Mesendoderm (in vitro differentiated cells): ENCODE measurements around the gene MCTP2.
A peak's percentile ranks its signal among the peaks of the same experiment; 100 is the strongest.

ENCODE experiments used
- DNase-seq: peaks from one replicate; pipeline ENCODE4 v3.0.0; 2013
- H2AK5ac ChIP-seq: 2 replicates; pipeline ENCODE4 v1.6.1; 2013; ENCODE audit warnings: low read length, inconsistent platforms
- H2BK120ac ChIP-seq: 2 replicates; pipeline ENCODE4 v1.6.1; 2013; ENCODE audit warnings: low read depth, mild to moderate bottlenecking, low read length, moderate library complexity, mixed read lengths
- H2BK15ac ChIP-seq: replicated peaks from 2 replicates; pipeline ENCODE4 v1.6.1; 2013; ENCODE audit warnings: low read depth, mild to moderate bottlenecking, moderate library complexity
- H2BK5ac ChIP-seq: 2 replicates; pipeline ENCODE4 v1.6.1; 2013; ENCODE audit warnings: low read length, inconsistent platforms
- H3K18ac ChIP-seq: 2 replicates; pipeline ENCODE4 v1.6.1; 2013; ENCODE audit warnings: mild to moderate bottlenecking, low read length, mixed read lengths
- H3K23ac ChIP-seq: one replicate; pipeline ENCODE4 v1.6.1; 2013; ENCODE audit warnings: low read length
- H3K27ac ChIP-seq: 2 replicates; pipeline ENCODE4 v1.5.1; 2013; ENCODE audit warnings: low read depth, mild to moderate bottlenecking, inconsistent platforms, low read length, moderate library complexity
- H3K27me3 ChIP-seq: 2 replicates; pipeline ENCODE4 v1.6.1; 2013; ENCODE audit warnings: low read length, control low read depth, mild to moderate bottlenecking, inconsistent platforms; ENCODE audit not compliant: insufficient read depth, poor library complexity
- H3K36me3 ChIP-seq: 2 replicates; pipeline ENCODE4 v1.6.1; 2013; ENCODE audit warnings: low read length, inconsistent platforms; ENCODE audit not compliant: control insufficient read depth, insufficient read depth
- H3K4ac ChIP-seq: one replicate; pipeline ENCODE4 v1.6.1; 2013; ENCODE audit warnings: low read depth, mild to moderate bottlenecking, low read length, moderate library complexity
- H3K4me1 ChIP-seq: 2 replicates; pipeline ENCODE4 v1.6.1; 2013; ENCODE audit warnings: low read depth, low read length, inconsistent platforms; ENCODE audit not compliant: control insufficient read depth
- H3K4me2 ChIP-seq: 2 replicates; pipeline ENCODE4 v1.6.1; 2013; ENCODE audit warnings: low read length
- H3K4me3 ChIP-seq: 2 replicates; pipeline ENCODE4 v1.5.1; 2013; ENCODE audit warnings: mild to moderate bottlenecking, low read length
- H3K56ac ChIP-seq: one replicate; pipeline ENCODE4 v1.6.1; 2013; ENCODE audit warnings: low read length
- H3K79me1 ChIP-seq: 2 replicates; pipeline ENCODE4 v1.6.1; 2013; ENCODE audit warnings: low read length, inconsistent platforms
- H3K79me2 ChIP-seq: 2 replicates; pipeline ENCODE4 v1.6.1; 2013; ENCODE audit warnings: mild to moderate bottlenecking, low read length; ENCODE audit not compliant: control insufficient read depth, insufficient read depth
- H3K9ac ChIP-seq: 2 replicates; pipeline ENCODE4 v1.6.1; 2013; ENCODE audit warnings: low read length, inconsistent platforms
- H4K5ac ChIP-seq: one replicate; pipeline ENCODE4 v1.6.1; 2013; ENCODE audit warnings: low read length
- H4K8ac ChIP-seq: one replicate; pipeline ENCODE4 v1.6.1; 2013; ENCODE audit warnings: low read depth, mild to moderate bottlenecking, control low read depth, low read length, moderate library complexity
- WGBS: extraction: QIAGEN DNeasy Blood & Tissue Kit; methylation state at CpG from one replicate; pipeline ENCODE4 v1.1.7; 2013; ENCODE audit warnings: low lambda C conversion rate, missing lambda C conversion rate; ENCODE audit not compliant: insufficient coverage; ENCODE audit errors: extremely low coverage; 5-methylcytosine and 5-hydroxymethylcytosine counted together

The MCTP2 gene

GRCh38 chr15:94265982-94266381, 34.6 kb downstream of the MCTP2 start:
- no peak overlapping the region for H2AK5ac ChIP-seq
- H3K4me2 ChIP-seq = no peak overlapping the region
- no peak overlapping the region for H3K56ac ChIP-seq
- no peak overlapping the region for H3K4ac ChIP-seq
- H2BK15ac ChIP-seq = no peak overlapping the region
- no peak overlapping the region for H3K4me3 ChIP-seq
- no peaks in the 10 kb centered on the region for H3K36me3 ChIP-seq
- H3K23ac ChIP-seq = no peak overlapping the region
- H3K18ac ChIP-seq = no peak overlapping the region
- H3K27me3 ChIP-seq = no peaks in the 10 kb centered on the region
- H3K9ac ChIP-seq = no peak overlapping the region
- H3K27ac ChIP-seq = no peak overlapping the region
- H3K79me1 ChIP-seq = no peaks in the 10 kb centered on the region
- H3K4me1 ChIP-seq = no peaks in the 10 kb centered on the region
- WGBS = no CpG with 5 or more reads among the region's 6 CpGs
- no peak overlapping the region for H2BK120ac ChIP-seq
- H4K5ac ChIP-seq = no peak overlapping the region
- no peak overlapping the region for H4K8ac ChIP-seq
- DNase-seq = peak; percentile 7
- H3K79me2 ChIP-seq = no peaks in the 10 kb centered on the region
- H2BK5ac ChIP-seq = no peak overlapping the region

GRCh38 chr15:94266789-94267188, 35.4 kb downstream of the MCTP2 start:
- no peak overlapping the region for H3K27ac ChIP-seq
- no CpG with 5 or more reads among the region's 3 CpGs for WGBS
- H2AK5ac ChIP-seq = no peak overlapping the region
- no peaks in the 10 kb centered on the region for H3K79me1 ChIP-seq
- H3K4ac ChIP-seq = no peak overlapping the region
- no peak overlapping the region for H3K9ac ChIP-seq
- no peak overlapping the region for H4K5ac ChIP-seq
- no peaks in the 10 kb centered on the region for H3K36me3 ChIP-seq
- H4K8ac ChIP-seq = no peak overlapping the region
- no peak overlapping the region for H2BK120ac ChIP-seq
- DNase-seq = no peak
- no peak overlapping the region for H2BK15ac ChIP-seq
- H3K56ac ChIP-seq = no peak overlapping the region
- no peak overlapping the region for H3K4me2 ChIP-seq
- no peak overlapping the region for H3K23ac ChIP-seq
- H3K18ac ChIP-seq = no peak overlapping the region
- no peak overlapping the region for H2BK5ac ChIP-seq
- no peaks in the 10 kb centered on the region for H3K79me2 ChIP-seq
- no peaks in the 10 kb centered on the region for H3K27me3 ChIP-seq
- H3K4me1 ChIP-seq = no peaks in the 10 kb centered on the region
- no peak overlapping the region for H3K4me3 ChIP-seq

- Histone ChIP-seq H3K79me1 (no peaks in the 10 kb centered on the region), H3K9ac (no peak overlapping the region), H4K5ac (no peak overlapping the region), H4K8ac (no peak overlapping the region), H3K18ac (no peak overlapping the region), H3K36me3 (no peaks in the 10 kb centered on the region), H3K4me3 (no peak overlapping the region), H3K4me2 (no peak overlapping the region), H3K27ac (no peak overlapping the region), H3K79me2 (no peaks in the 10 kb centered on the region), H2BK5ac (no peak overlapping the region), H3K27me3 (no peaks in the 10 kb centered on the region), H2BK120ac (no peak overlapping the region), H2AK5ac (no peak overlapping the region), H3K23ac (no peak overlapping the region), H2BK15ac (no peak overlapping the region), H3K56ac (no peak overlapping the region), H3K4ac (no peak overlapping the region), H3K4me1 (no peaks in the 10 kb centered on the region)
- no peak for DNase-seq
- no CpG with 5 or more reads among the region's 2 CpGs for WGBS
These were observed 38.6 kb downstream of the MCTP2 start for GRCh38 chr15:94269954-94270353.

- H3K36me3 ChIP-seq = no peaks in the 10 kb centered on the region
- H2BK15ac ChIP-seq = no peak overlapping the region
- H3K56ac ChIP-seq = no peak overlapping the region
- no peak overlapping the region for H2AK5ac ChIP-seq
- H3K27ac ChIP-seq = no peak overlapping the region
- H3K27me3 ChIP-seq = no peaks in the 10 kb centered on the region
- H3K4ac ChIP-seq = no peak overlapping the region
- no CpG with 5 or more reads among the region's 2 CpGs for WGBS
- DNase-seq = no peak
- H3K23ac ChIP-seq = no peak overlapping the region
- H4K8ac ChIP-seq = no peak overlapping the region
- H2BK5ac ChIP-seq = no peak overlapping the region
- H3K4me1 ChIP-seq = no peaks in the 10 kb centered on the region
- no peak overlapping the region for H3K9ac ChIP-seq
- H2BK120ac ChIP-seq = no peak overlapping the region
- H3K4me3 ChIP-seq = no peak overlapping the region
- H4K5ac ChIP-seq = no peak overlapping the region
- H3K79me2 ChIP-seq = no peaks in the 10 kb centered on the region
- H3K4me2 ChIP-seq = no peak overlapping the region
- no peak overlapping the region for H3K18ac ChIP-seq
- H3K79me1 ChIP-seq = no peaks in the 10 kb centered on the region
These were observed 39.2 kb downstream of the MCTP2 start for GRCh38 chr15:94270570-94270969.

- Histone ChIP-seq H2BK5ac (no peak overlapping the region), H3K79me2 (no peaks in the 10 kb centered on the region), H3K79me1 (no peaks in the 10 kb centered on the region), H3K27me3 (no peaks in the 10 kb centered on the region), H3K9ac (no peak overlapping the region), H3K23ac (no peak overlapping the region), H4K8ac (no peak overlapping the region), H3K56ac (no peak overlapping the region), H3K4me2 (no peak overlapping the region), H3K4me3 (no peak overlapping the region), H2BK15ac (no peak overlapping the region), H3K18ac (no peak overlapping the region), H3K36me3 (no peaks in the 10 kb centered on the region), H4K5ac (no peak overlapping the region), H3K27ac (no peak overlapping the region), H2AK5ac (no peak overlapping the region), H3K4ac (no peak overlapping the region), H3K4me1 (no peaks in the 10 kb centered on the region), H2BK120ac (no peak overlapping the region)
- no peak for DNase-seq
- no CpG with 5 or more reads among the region's 7 CpGs for WGBS
These were observed 41.0 kb downstream of the MCTP2 start for GRCh38 chr15:94272251-94272898.

GRCh38 chr15:94273826-94274225, 42.5 kb downstream of the MCTP2 start:
- DNase-seq = no peak
- no peak overlapping the region for H2AK5ac ChIP-seq
- no peak overlapping the region for H3K4me3 ChIP-seq
- H3K4me2 ChIP-seq = no peak overlapping the region
- no peaks in the 10 kb centered on the region for H3K36me3 ChIP-seq
- no peak overlapping the region for H4K5ac ChIP-seq
- H2BK15ac ChIP-seq = no peak overlapping the region
- no peaks in the 10 kb centered on the region for H3K27me3 ChIP-seq
- H3K23ac ChIP-seq = no peak overlapping the region
- H3K79me2 ChIP-seq = no peaks in the 10 kb centered on the region
- H2BK120ac ChIP-seq = no peak overlapping the region
- no peak overlapping the region for H3K4ac ChIP-seq
- whole genome bisulfite sequencing = no CpG with 5 or more reads among the region's 1 CpG
- H3K56ac ChIP-seq = no peak overlapping the region
- H3K4me1 ChIP-seq = no peaks in the 10 kb centered on the region
- no peak overlapping the region for H3K18ac ChIP-seq
- no peak overlapping the region for H2BK5ac ChIP-seq
- H3K79me1 ChIP-seq = no peaks in the 10 kb centered on the region
- H4K8ac ChIP-seq = no peak overlapping the region
- H3K27ac ChIP-seq = no peak overlapping the region
- no peak overlapping the region for H3K9ac ChIP-seq
